ENCODE data around the gene ITGA5. TPM values are rescaled to one million over a fixed set of nuclear protein-coding genes. Genes with fewer than 3 reads are reported as not detected.

Gene ITGA5
- total and polyA plus RNA-seq, 9 of the 15 experiments (the other 6 are each of a cell fraction or from before 2014, with no cell fraction given), result 9.1 to 82.1 (median 47.4) TPM

DNA sequence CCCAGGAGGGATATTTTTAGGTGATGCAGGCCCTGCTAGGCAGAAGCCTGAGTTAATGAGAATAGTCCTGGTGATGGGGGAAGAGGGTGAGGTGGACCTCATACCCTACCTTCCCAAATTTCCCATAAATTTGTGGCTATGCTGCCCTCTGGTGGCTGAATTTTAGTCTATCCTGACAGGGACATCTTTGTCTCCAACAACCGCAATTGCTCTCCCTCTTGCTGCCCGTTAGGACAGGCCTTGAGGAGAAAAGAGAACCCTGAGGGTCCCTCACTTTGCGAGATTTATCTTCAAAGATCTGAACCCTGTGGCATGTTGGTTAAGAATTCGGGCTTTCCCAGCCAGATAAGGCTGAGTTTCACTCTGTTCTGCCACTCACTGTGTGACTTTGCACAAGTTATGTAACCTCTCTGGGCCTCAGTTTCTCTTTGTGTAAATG, 24.8 kb downstream of the ITGA5 start (continued):
- TF ChIP-seq RAD21 (CRISPR knock-in tag; conservative IDR thresholded peaks at IDR 0.05 in 1 of 2, IDR thresholded peaks at IDR 0.05 in 1 of 2), result peak; percentile 28 to 73
- TF ChIP-seq ZC3H4 (CRISPR knock-in tag; IDR thresholded peaks at IDR 0.05; ENCODE audit: borderline replicate concordance), result no peak
- TF ChIP-seq KDM1A (IDR thresholded peaks at IDR 0.05), result peak; percentile 36 to 70; a peak in 3 of 4 replicates
- TF ChIP-seq STAG1 (CRISPR knock-in tag; IDR thresholded peaks at IDR 0.05; ENCODE audit: borderline replicate concordance), result no peak
- no peak for TF ChIP-seq MBD2 (IDR thresholded peaks at IDR 0.05; ENCODE audit: borderline replicate concordance, low read depth)
- no peak for TF ChIP-seq CREBBP (IDR thresholded peaks at IDR 0.05; ENCODE audit: low read depth, low read length)
- TF ChIP-seq MAZ (CRISPR knock-in tag; conservative IDR thresholded peaks at IDR 0.05 in 1 of 2, IDR thresholded peaks at IDR 0.05 in 1 of 2), result peak in 1 of 2 experiments; percentile 28; a peak in 1 of 4 replicates
- no peak for TF ChIP-seq MAFF (IDR thresholded peaks at IDR 0.05; ENCODE audit: low read length)
- TF ChIP-seq HBP1 (CRISPR knock-in tag; IDR thresholded peaks at IDR 0.05), result no peak
- TF ChIP-seq ZNF766 (CRISPR knock-in tag; conservative IDR thresholded peaks at IDR 0.05), result 0 out of 2 replicates have a peak, but pooled peaks have one; percentile 14
- TF ChIP-seq CTCFL (IDR thresholded peaks at IDR 0.05; ENCODE audit: borderline replicate concordance, insufficient read depth, low read depth, low read length, poor library complexity, severe bottlenecking), result peak; percentile 19
- TF ChIP-seq ZNF274 (IDR thresholded peaks at IDR 0.05; ENCODE audit: borderline replicate concordance, low read depth, low read length), result no peak
- no peak for TF ChIP-seq NFYB (IDR thresholded peaks at IDR 0.05; ENCODE audit: extremely low read depth, insufficient read length)
- peak; percentile 43; the same call in 1 of the 2 replicates for TF ChIP-seq CBX1 (IDR thresholded peaks at IDR 0.05; ENCODE audit: low read depth)
- TF ChIP-seq, protein P1, sequence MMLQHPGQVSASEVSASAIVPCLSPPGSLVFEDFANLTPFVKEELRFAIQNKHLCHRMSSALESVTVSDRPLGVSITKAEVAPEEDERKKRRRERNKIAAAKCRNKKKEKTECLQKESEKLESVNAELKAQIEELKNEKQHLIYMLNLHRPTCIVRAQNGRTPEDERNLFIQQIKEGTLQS (IDR thresholded peaks at IDR 0.05), result no peak
- TF ChIP-seq, protein P1 (CRISPR knock-in tag; conservative IDR thresholded peaks at IDR 0.05), result 0 out of 2 replicates have a peak, but pooled peaks have one; percentile 27
- no peak for TF ChIP-seq XRCC3 (IDR thresholded peaks at IDR 0.05)
- no peak for TF ChIP-seq SOX6 (IDR thresholded peaks at IDR 0.05)
- peak in 1 of 2 experiments; percentile 44; a peak in 1 of 4 replicates for TF ChIP-seq TBL1XR1 (IDR thresholded peaks at IDR 0.05; ENCODE audit: low read length in 2 of 2)
- TF ChIP-seq SMARCE1 (IDR thresholded peaks at IDR 0.05), result no peak
